ENCODE data around the gene RNH1. TPM values are rescaled to one million over a fixed set of nuclear protein-coding genes. Genes with fewer than 3 reads are reported as not detected.

RNH1 gene
- total RNA-seq, 5 donors from 2014 or later (not counting 1 experiment from before 2014, with no cell fraction given), result 126 to 141 (median 131) TPM

- no peak overlapping the region for H3K27ac Mint-ChIP-seq
- ChIA-PET POLR2A (no interaction called here), CTCF (no interaction called here)
- no peaks in the 10 kb centered on the region for H3K27me3 Mint-ChIP-seq
- Histone ChIP-seq H3K4me3 (ENCODE audit: control insufficient read depth in 1 of 2, extremely low read depth in 1 of 2, low read length in 1 of 2) (no peak overlapping the region), H3K27me3 (replicated peaks in 1 of 2; ENCODE audit: control insufficient read depth in 2 of 2, extremely low read depth in 1 of 2, insufficient read depth in 2 of 2, low read length in 1 of 2) (peaks cover 0 to 5% of the 10 kb centered on the region in 2 experiments), H3K27ac (ENCODE audit: low read length) (no peak overlapping the region), H3K9me3 (no peaks in the 10 kb centered on the region), H3K4me1 (ENCODE audit: control insufficient read depth in 1 of 2, extremely low read depth in 1 of 2, insufficient read depth in 2 of 2, low read length in 2 of 2) (no peaks in the 10 kb centered on the region), H3K36me3 (ENCODE audit: control insufficient read depth in 2 of 2, extremely low read depth in 1 of 2, insufficient read depth in 1 of 2, low read length in 1 of 2) (no peaks in the 10 kb centered on the region)
- no peak for DNase-seq
- no peaks in the 10 kb centered on the region for H3K9me3 Mint-ChIP-seq
- no peak for ATAC-seq (replicated peaks in 1 of 4)
- no peak overlapping the region for H3K4me3 Mint-ChIP-seq
- no peaks in the 10 kb centered on the region for H3K36me3 Mint-ChIP-seq
- H3K4me1 Mint-ChIP-seq, result no peaks in the 10 kb centered on the region
- 90% methylated on average over 10 of the region's 11 CpGs for WGBS (ENCODE audit: insufficient coverage)
Observed at GRCh38 chr11:545171-545570, 38.1 kb upstream of the RNH1 start.

GRCh38 chr11:544817-545166 is 37.8 kb upstream of the RNH1 start:
- no peak for ATAC-seq (replicated peaks in 1 of 4)
- no peak overlapping the region for H3K27ac ChIP-seq (ENCODE audit: low read length)
- Mint-ChIP-seq H3K27ac (no peak overlapping the region), H3K27me3 (no peaks in the 10 kb centered on the region), H3K4me3 (no peak overlapping the region), H3K9me3 (no peaks in the 10 kb centered on the region), H3K36me3 (no peaks in the 10 kb centered on the region), H3K4me1 (no peaks in the 10 kb centered on the region)
- ChIA-PET CTCF (no interaction called here), POLR2A (no interaction called here)
- DNase-seq, result no peak
- H3K4me1 ChIP-seq (ENCODE audit: control insufficient read depth in 1 of 2, extremely low read depth in 1 of 2, insufficient read depth in 2 of 2, low read length in 2 of 2), result no peaks in the 10 kb centered on the region
- no peaks in the 10 kb centered on the region for H3K36me3 ChIP-seq (ENCODE audit: control insufficient read depth in 2 of 2, extremely low read depth in 1 of 2, insufficient read depth in 1 of 2, low read length in 1 of 2)
- H3K27me3 ChIP-seq (replicated peaks in 1 of 2; ENCODE audit: control insufficient read depth in 2 of 2, extremely low read depth in 1 of 2, insufficient read depth in 2 of 2, low read length in 1 of 2), result peaks cover 0 to 5% of the 10 kb centered on the region in 2 experiments
- WGBS (ENCODE audit: insufficient coverage), result 56% methylated on average over 4 of the region's 5 CpGs
- H3K9me3 ChIP-seq, result no peaks in the 10 kb centered on the region
- H3K4me3 ChIP-seq (ENCODE audit: control insufficient read depth in 1 of 2, extremely low read depth in 1 of 2, low read length in 1 of 2), result no peak overlapping the region

GRCh38 chr11:541433-541885 is 34.4 kb upstream of the RNH1 start:
- H3K9me3 Mint-ChIP-seq, result no peaks in the 10 kb centered on the region
- 84% methylated on average over 16 of the region's 20 CpGs for WGBS (ENCODE audit: insufficient coverage)
- no peaks in the 10 kb centered on the region for H3K27me3 Mint-ChIP-seq
- Histone ChIP-seq H3K4me3 (ENCODE audit: control insufficient read depth in 1 of 2, extremely low read depth in 1 of 2, low read length in 1 of 2) (no peak overlapping the region), H3K27me3 (replicated peaks in 1 of 2; ENCODE audit: control insufficient read depth in 2 of 2, extremely low read depth in 1 of 2, insufficient read depth in 2 of 2, low read length in 1 of 2) (peaks cover 0 to 3% of the 10 kb centered on the region in 2 experiments), H3K4me1 (ENCODE audit: control insufficient read depth in 1 of 2, extremely low read depth in 1 of 2, insufficient read depth in 2 of 2, low read length in 2 of 2) (peaks cover 7 to 23% of the 10 kb centered on the region in 2 experiments), H3K9me3 (no peaks in the 10 kb centered on the region), H3K27ac (ENCODE audit: low read length) (no peak overlapping the region), H3K36me3 (ENCODE audit: control insufficient read depth in 2 of 2, extremely low read depth in 1 of 2, insufficient read depth in 1 of 2, low read length in 1 of 2) (peaks cover 0 to 4% of the 10 kb centered on the region in 2 donors)
- POLR2A ChIA-PET, result no interaction called here
- CTCF ChIA-PET, result no interaction called here
- ATAC-seq (replicated peaks in 1 of 4), result no peak
- DNase-seq, result no peak
- H3K27ac Mint-ChIP-seq, result no peak overlapping the region
- peaks cover under 1 to 18% (median 16%) of the 10 kb centered on the region in 3 donors for H3K4me1 Mint-ChIP-seq
- H3K36me3 Mint-ChIP-seq, result no peaks in the 10 kb centered on the region
- H3K4me3 Mint-ChIP-seq, result no peak overlapping the region

GRCh38 chr11:540583-541432 is 33.8 kb upstream of the RNH1 start:
- WGBS (ENCODE audit: insufficient coverage), result 96% methylated on average over 16 of the region's 23 CpGs
- ATAC-seq (replicated peaks in 1 of 4) (no peak), DNase-seq (peak in 1 of 35 experiments; percentile 1)
- H3K27me3 ChIP-seq (replicated peaks in 1 of 2; ENCODE audit: control insufficient read depth in 2 of 2, extremely low read depth in 1 of 2, insufficient read depth in 2 of 2, low read length in 1 of 2), result peaks cover 0 to 3% of the 10 kb centered on the region in 2 experiments
- Mint-ChIP-seq H3K9me3 (no peaks in the 10 kb centered on the region), H3K27ac (no peak overlapping the region), H3K36me3 (no peaks in the 10 kb centered on the region), H3K27me3 (no peaks in the 10 kb centered on the region), H3K4me3 (no peak overlapping the region), H3K4me1 (peaks cover 5 to 23% (median 20%) of the 10 kb centered on the region in 3 donors)
- H3K9me3 ChIP-seq, result no peaks in the 10 kb centered on the region
- ChIA-PET POLR2A (no interaction called here), CTCF (no interaction called here)
- H3K4me3 ChIP-seq (ENCODE audit: control insufficient read depth in 1 of 2, extremely low read depth in 1 of 2, low read length in 1 of 2), result no peak overlapping the region
- no peak overlapping the region for H3K27ac ChIP-seq (ENCODE audit: low read length)
- H3K4me1 ChIP-seq (ENCODE audit: control insufficient read depth in 1 of 2, extremely low read depth in 1 of 2, insufficient read depth in 2 of 2, low read length in 2 of 2), result peaks cover 11 to 28% of the 10 kb centered on the region in 2 experiments
- H3K36me3 ChIP-seq (ENCODE audit: control insufficient read depth in 2 of 2, extremely low read depth in 1 of 2, insufficient read depth in 1 of 2, low read length in 1 of 2), result peaks cover 0 to 4% of the 10 kb centered on the region in 2 donors

- peak in 1 of 35 experiments; percentile 7 for DNase-seq
- peaks cover 11 to 28% of the 10 kb centered on the region in 2 experiments for H3K4me1 ChIP-seq (ENCODE audit: control insufficient read depth in 1 of 2, extremely low read depth in 1 of 2, insufficient read depth in 2 of 2, low read length in 2 of 2)
- H3K27ac ChIP-seq (ENCODE audit: low read length), result no peak overlapping the region
- H3K27me3 Mint-ChIP-seq, result no peaks in the 10 kb centered on the region
- no peak overlapping the region for H3K27ac Mint-ChIP-seq
- 86% methylated on average over 8 of the region's 8 CpGs for WGBS (ENCODE audit: insufficient coverage)
- H3K27me3 ChIP-seq (replicated peaks in 1 of 2; ENCODE audit: control insufficient read depth in 2 of 2, extremely low read depth in 1 of 2, insufficient read depth in 2 of 2, low read length in 1 of 2), result peaks cover 0 to 3% of the 10 kb centered on the region in 2 experiments
- no peaks in the 10 kb centered on the region for H3K9me3 Mint-ChIP-seq
- POLR2A ChIA-PET, result no interaction called here
- no peaks in the 10 kb centered on the region for H3K36me3 Mint-ChIP-seq
- H3K4me1 Mint-ChIP-seq, result peaks cover 5 to 23% (median 20%) of the 10 kb centered on the region in 3 donors
- no peak overlapping the region for H3K4me3 Mint-ChIP-seq
- ATAC-seq (replicated peaks in 1 of 4), result no peak
- CTCF ChIA-PET, result no interaction called here
- H3K9me3 ChIP-seq, result no peaks in the 10 kb centered on the region
- H3K36me3 ChIP-seq (ENCODE audit: control insufficient read depth in 2 of 2, extremely low read depth in 1 of 2, insufficient read depth in 1 of 2, low read length in 1 of 2), result peaks cover 0 to 4% of the 10 kb centered on the region in 2 donors
- H3K4me3 ChIP-seq (ENCODE audit: control insufficient read depth in 1 of 2, extremely low read depth in 1 of 2, low read length in 1 of 2), result no peak overlapping the region
Observed at GRCh38 chr11:539971-540481, 33.0 kb upstream of the RNH1 start.

GRCh38 chr11:538431-539051 is 31.5 kb upstream of the RNH1 start:
- H3K9me3 Mint-ChIP-seq, result no peaks in the 10 kb centered on the region
- peak overlapping the region; percentile 55 to 78 for H3K27ac Mint-ChIP-seq
- Histone ChIP-seq H3K4me1 (ENCODE audit: control insufficient read depth in 1 of 2, extremely low read depth in 1 of 2, insufficient read depth in 2 of 2, low read length in 2 of 2) (peaks cover 11 to 41% of the 10 kb centered on the region in 2 experiments), H3K4me3 (ENCODE audit: control insufficient read depth in 1 of 2, extremely low read depth in 1 of 2, low read length in 1 of 2) (no peak overlapping the region), H3K27ac (ENCODE audit: low read length) (no peak overlapping the region), H3K9me3 (no peaks in the 10 kb centered on the region), H3K36me3 (ENCODE audit: control insufficient read depth in 2 of 2, extremely low read depth in 1 of 2, insufficient read depth in 1 of 2, low read length in 1 of 2) (peaks cover 4% of the 10 kb centered on the region in 2 donors), H3K27me3 (replicated peaks in 1 of 2; ENCODE audit: control insufficient read depth in 2 of 2, extremely low read depth in 1 of 2, insufficient read depth in 2 of 2, low read length in 1 of 2) (no peaks in the 10 kb centered on the region)
- no peaks in the 10 kb centered on the region for H3K36me3 Mint-ChIP-seq
- ChIA-PET CTCF (no interaction called here), POLR2A (no interaction called here)
- 95% methylated on average over 16 of the region's 20 CpGs for WGBS (ENCODE audit: insufficient coverage)
- no peaks in the 10 kb centered on the region for H3K27me3 Mint-ChIP-seq
- DNase-seq (peak in 1 of 35 experiments; percentile 4), ATAC-seq (replicated peaks in 1 of 4) (no peak)
- peaks cover 5 to 27% (median 23%) of the 10 kb centered on the region in 3 donors for H3K4me1 Mint-ChIP-seq
- no peak overlapping the region for H3K4me3 Mint-ChIP-seq

Measured in T-cell (primary cell).